ENCODE data around the gene ORMDL3. TPM values are rescaled to one million over a fixed set of nuclear protein-coding genes. Genes with fewer than 3 reads are reported as not detected.

Gene ORMDL3
- total RNA-seq, 2 donors from 2014 or later = 65.6 to 91.0 TPM

- no peak overlapping the region for H3K27ac ChIP-seq
- ATAC-seq (no peak), DNase-seq (no peak)
- H3K4me3 ChIP-seq = no peak overlapping the region
- intact Hi-C loops (cut with DNase I) = no loop called here
- TF ChIP-seq CTCF (IDR thresholded peaks at IDR 0.05) = no peak
- TF ChIP-seq POLR2A (IDR thresholded peaks at IDR 0.05) = no peak
- 69 to 83% methylated on average over 13 to 15 of the region's 15 CpGs for WGBS, 2 donors
- H3K9me3 ChIP-seq = no peaks in the 10 kb centered on the region
- H3K27me3 ChIP-seq = no peaks in the 10 kb centered on the region
- H3K36me3 ChIP-seq (replicated peaks in 1 of 2; ENCODE audit: insufficient read depth in 1 of 2, low read depth in 2 of 2) = no peaks in the 10 kb centered on the region
- peaks cover 9% of the 10 kb centered on the region for H3K4me1 ChIP-seq
Observed at GRCh38 chr17:39946551-39947330, 19.3 kb upstream of the ORMDL3 start.

- 68 to 92% methylated on average over 4 to 13 of the region's 16 CpGs for WGBS, 2 donors
- intact Hi-C loops (cut with DNase I) = no loop called here
- Histone ChIP-seq H3K27ac (no peak overlapping the region), H3K9me3 (no peaks in the 10 kb centered on the region), H3K27me3 (no peaks in the 10 kb centered on the region), H3K4me1 (no peaks in the 10 kb centered on the region), H3K36me3 (replicated peaks in 1 of 2; ENCODE audit: insufficient read depth in 1 of 2, low read depth in 2 of 2) (no peaks in the 10 kb centered on the region), H3K4me3 (no peak overlapping the region)
- TF ChIP-seq CTCF (IDR thresholded peaks at IDR 0.05) (no peak), POLR2A (IDR thresholded peaks at IDR 0.05) (no peak)
- DNase-seq = no peak
- ATAC-seq = no peak
Observed at GRCh38 chr17:39944393-39944711, 17.0 kb upstream of the ORMDL3 start.

- TF ChIP-seq POLR2A (IDR thresholded peaks at IDR 0.05) = no peak
- no peak for TF ChIP-seq CTCF (IDR thresholded peaks at IDR 0.05)
- Histone ChIP-seq H3K27ac (no peak overlapping the region), H3K36me3 (replicated peaks in 1 of 2; ENCODE audit: insufficient read depth in 1 of 2, low read depth in 2 of 2) (no peaks in the 10 kb centered on the region), H3K4me1 (no peaks in the 10 kb centered on the region), H3K27me3 (no peaks in the 10 kb centered on the region), H3K9me3 (no peaks in the 10 kb centered on the region), H3K4me3 (no peak overlapping the region)
- ATAC-seq (no peak), DNase-seq (no peak)
- WGBS, 2 donors = 79 to 82% methylated on average over 7 to 14 of the region's 14 CpGs
- intact Hi-C loops (cut with DNase I) = no loop called here
Observed at GRCh38 chr17:39943702-39944392, 16.4 kb upstream of the ORMDL3 start.

- Histone ChIP-seq H3K27ac (no peak overlapping the region), H3K9me3 (no peaks in the 10 kb centered on the region), H3K27me3 (no peaks in the 10 kb centered on the region), H3K4me1 (no peaks in the 10 kb centered on the region), H3K36me3 (replicated peaks in 1 of 2; ENCODE audit: insufficient read depth in 1 of 2, low read depth in 2 of 2) (no peaks in the 10 kb centered on the region), H3K4me3 (no peak overlapping the region)
- WGBS, 2 donors = 53 to 69% methylated on average over 6 of the region's 6 CpGs
- DNase-seq (peak in 1 of 4 donors; percentile 12), ATAC-seq (peak; percentile 15)
- intact Hi-C loops (cut with DNase I) = no loop called here
- TF ChIP-seq CTCF (IDR thresholded peaks at IDR 0.05) = peak in 1 of 7 experiments; percentile 10
- TF ChIP-seq POLR2A (IDR thresholded peaks at IDR 0.05) = no peak
Observed at GRCh38 chr17:39939588-39940419, 12.4 kb upstream of the ORMDL3 start.
